CD4-positive, CD25-positive, alpha-beta regulatory T cell (primary cell): Measurements from ENCODE around the gene LRP1-AS. TPM values are rescaled to one million over a fixed set of nuclear protein-coding genes. Genes with fewer than 3 reads are reported as not detected.

Experiments used
- ATAC-seq, 2 donors: fragments of 150-1000 bp; cut with Tn5 transposase; one replicate each; pipeline ENCODE4 v1.10.0; 2021; ENCODE audit warnings: low read depth in 2 of 2, moderate number of reproducible peaks in 2 of 2, moderate library complexity in 1 of 2
- DNase-seq, 3 donors: peaks; one replicate each; pipeline versions ENCODE4 v3.0.0 to v3.0.0-alpha.2; 2012 to 2022; ENCODE audit warnings: mixed read lengths in 1 of 3
- H3K27ac ChIP-seq: one replicate; pipeline ENCODE4 v1.7.0; 2013; ENCODE audit warnings: mild to moderate bottlenecking, low read length; ENCODE audit not compliant: insufficient read depth, poor library complexity, severe bottlenecking
- H3K27me3 ChIP-seq: one replicate; pipeline ENCODE4 v1.7.0; 2013; ENCODE audit warnings: low read length; ENCODE audit not compliant: control insufficient read depth, insufficient read depth
- H3K36me3 ChIP-seq: one replicate; pipeline ENCODE4 v1.7.0; 2013; ENCODE audit warnings: mild to moderate bottlenecking, low read length, moderate library complexity; ENCODE audit not compliant: control insufficient read depth, insufficient read depth
- H3K4me1 ChIP-seq: 2 replicates; pipeline ENCODE4 v1.7.0; 2013; ENCODE audit warnings: mild to moderate bottlenecking, low read length; ENCODE audit not compliant: insufficient read depth, control insufficient read depth, poor library complexity, severe bottlenecking
- H3K4me3 ChIP-seq: one replicate; pipeline ENCODE4 v1.7.0; 2013; ENCODE audit warnings: low read depth, mild to moderate bottlenecking, low read length, moderate library complexity
- H3K9me3 ChIP-seq, 2 experiments: 1 replicate in 1 of 2; 2 replicates in 1 of 2; pipeline ENCODE4 v1.7.0; 2013; ENCODE audit warnings: low read length in 2 of 2, mild to moderate bottlenecking in 1 of 2, moderate library complexity in 1 of 2; ENCODE audit not compliant: control insufficient read depth in 2 of 2
- H3K27ac Mint-ChIP-seq, 3 donors: one replicate each; pipeline ENCODE4 v1.8.0; 2020 to 2022; ENCODE audit warnings: mild to moderate bottlenecking in 3 of 3, mixed read lengths in 3 of 3, moderate library complexity in 2 of 3
- H3K27me3 Mint-ChIP-seq: one replicate; pipeline ENCODE4 v1.8.0; 2022; ENCODE audit warnings: mild to moderate bottlenecking, mixed read lengths
- H3K36me3 Mint-ChIP-seq: one replicate; pipeline ENCODE4 v1.8.0; 2020; ENCODE audit warnings: mixed read lengths
- H3K4me1 Mint-ChIP-seq, 4 donors: one replicate each; pipeline ENCODE4 v1.8.0; 2020 to 2022; ENCODE audit warnings: mixed read lengths in 4 of 4, mild to moderate bottlenecking in 1 of 4
- H3K4me3 Mint-ChIP-seq, 4 donors: one replicate each; pipeline ENCODE4 v1.8.0; 2020 to 2022; ENCODE audit warnings: mild to moderate bottlenecking in 4 of 4, mixed read lengths in 4 of 4, moderate library complexity in 3 of 4
- H3K9me3 Mint-ChIP-seq, 7 donors: one replicate each; pipeline ENCODE4 v1.8.0; 2020 to 2022; ENCODE audit warnings: mixed read lengths in 7 of 7, mild to moderate bottlenecking in 3 of 7, moderate library complexity in 2 of 7
- polyA plus RNA-seq, 4 donors: library from polyadenylated mRNA; unstranded; fragments of 300-500 nt; fragmentation: Illumina TruSeq; gene quantifications; one replicate each; pipeline ENCODE4 v1.2.3, GENCODE V29; 2021
- total RNA-seq: library from RNA; stranded (reverse); gene quantifications from one replicate; pipeline ENCODE4 v1.2.3, GENCODE V29; 2022

LRP1-AS gene
- total and polyA plus RNA-seq, 5 donors from 2014 or later: not detected

DNA sequence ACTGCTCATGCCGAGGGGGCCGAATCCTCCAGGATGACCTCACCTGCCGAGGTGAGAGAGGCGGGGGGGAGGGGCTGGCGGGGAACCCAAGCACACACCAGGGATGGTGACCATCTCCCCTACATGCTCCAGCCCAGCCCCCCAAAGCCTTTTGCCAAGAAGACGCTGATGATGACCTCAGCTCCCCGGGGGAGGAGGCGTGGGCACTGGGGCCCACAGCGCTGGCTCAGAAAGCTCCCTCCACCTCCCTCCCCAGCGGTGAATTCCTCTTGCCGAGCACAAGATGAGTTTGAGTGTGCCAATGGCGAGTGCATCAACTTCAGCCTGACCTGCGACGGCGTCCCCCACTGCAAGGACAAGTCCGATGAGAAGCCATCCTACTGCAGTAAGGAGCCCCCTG lies 45.5 kb upstream of the LRP1-AS start:
- Mint-ChIP-seq H3K27me3 (no peaks in the 10 kb centered on the region), H3K27ac (no peak overlapping the region), H3K36me3 (no peaks in the 10 kb centered on the region), H3K4me3 (no peak overlapping the region), H3K4me1 (no peaks in the 10 kb centered on the region), H3K9me3 (no peaks in the 10 kb centered on the region)
- H3K9me3 ChIP-seq: no peaks in the 10 kb centered on the region
- ATAC-seq (no peak), DNase-seq (no peak)
- no peaks in the 10 kb centered on the region for H3K4me1 ChIP-seq
- H3K27me3 ChIP-seq: no peaks in the 10 kb centered on the region
- no peaks in the 10 kb centered on the region for H3K36me3 ChIP-seq
- H3K4me3 ChIP-seq: no peak overlapping the region
- H3K27ac ChIP-seq: no peak overlapping the region

DNA sequence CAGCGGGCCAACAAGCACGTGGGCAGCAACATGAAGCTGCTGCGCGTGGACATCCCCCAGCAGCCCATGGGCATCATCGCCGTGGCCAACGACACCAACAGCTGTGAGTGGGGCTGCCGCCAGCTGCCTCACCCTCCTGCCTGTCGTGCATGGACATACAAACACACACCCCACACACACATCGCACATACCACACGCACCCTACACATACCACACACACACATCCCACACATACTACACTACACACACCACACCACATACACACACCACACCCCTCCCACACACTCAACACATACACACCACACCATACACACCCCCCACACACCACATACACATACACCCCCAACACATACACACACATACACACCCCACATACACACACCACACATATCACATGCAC lies 44.0 kb upstream of the LRP1-AS start:
- no peaks in the 10 kb centered on the region for H3K27me3 ChIP-seq
- no peak overlapping the region for H3K4me3 ChIP-seq
- Mint-ChIP-seq H3K27me3 (no peaks in the 10 kb centered on the region), H3K27ac (no peak overlapping the region), H3K4me1 (no peaks in the 10 kb centered on the region), H3K9me3 (no peaks in the 10 kb centered on the region), H3K36me3 (no peaks in the 10 kb centered on the region), H3K4me3 (no peak overlapping the region)
- no peak overlapping the region for H3K27ac ChIP-seq
- ATAC-seq: no peak
- H3K4me1 ChIP-seq: no peaks in the 10 kb centered on the region
- H3K9me3 ChIP-seq: no peaks in the 10 kb centered on the region
- DNase-seq: no peak
- H3K36me3 ChIP-seq: no peaks in the 10 kb centered on the region

DNA sequence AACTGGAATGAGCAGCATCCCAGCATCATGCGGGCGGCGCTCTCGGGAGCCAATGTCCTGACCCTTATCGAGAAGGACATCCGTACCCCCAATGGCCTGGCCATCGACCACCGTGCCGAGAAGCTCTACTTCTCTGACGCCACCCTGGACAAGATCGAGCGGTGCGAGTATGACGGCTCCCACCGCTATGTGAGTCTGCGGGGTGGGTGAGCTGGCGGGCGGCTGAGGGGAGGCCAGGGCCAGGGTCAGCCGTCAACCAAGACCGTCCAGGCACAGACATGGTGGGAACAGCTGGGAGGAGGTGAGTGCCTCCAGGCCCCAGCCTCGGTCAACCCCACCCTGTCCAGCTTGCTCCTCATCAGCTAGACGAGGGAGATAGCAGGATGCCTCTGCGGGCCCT lies 43.4 kb upstream of the LRP1-AS start:
- H3K4me1 Mint-ChIP-seq: no peaks in the 10 kb centered on the region
- no peak overlapping the region for H3K27ac Mint-ChIP-seq
- ATAC-seq: no peak
- no peaks in the 10 kb centered on the region for H3K4me1 ChIP-seq
- no peak overlapping the region for H3K4me3 ChIP-seq
- DNase-seq: no peak
- no peaks in the 10 kb centered on the region for H3K36me3 ChIP-seq
- no peak overlapping the region for H3K27ac ChIP-seq
- no peaks in the 10 kb centered on the region for H3K36me3 Mint-ChIP-seq
- H3K27me3 Mint-ChIP-seq: no peaks in the 10 kb centered on the region
- no peaks in the 10 kb centered on the region for H3K27me3 ChIP-seq
- H3K9me3 ChIP-seq: no peaks in the 10 kb centered on the region
- H3K4me3 Mint-ChIP-seq: no peak overlapping the region
- H3K9me3 Mint-ChIP-seq: no peaks in the 10 kb centered on the region

DNA sequence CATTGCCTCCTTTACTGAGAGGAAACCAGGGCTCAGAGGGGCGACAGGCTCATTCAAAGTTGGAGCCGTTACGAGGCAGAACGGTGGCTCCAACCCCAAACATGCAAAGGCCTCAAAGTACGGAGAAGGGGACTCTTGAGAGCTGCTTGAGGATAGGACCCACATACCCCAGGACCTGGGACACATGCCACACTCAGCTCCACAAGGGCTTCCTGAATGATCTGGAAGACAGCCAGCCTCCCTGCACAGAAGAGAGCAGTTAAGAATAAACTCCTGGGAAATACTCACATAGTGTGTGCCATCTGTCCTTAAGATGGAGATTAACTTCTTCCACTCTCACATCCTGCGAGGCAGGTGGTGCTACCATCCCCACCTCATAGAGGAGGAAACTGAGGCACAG lies 42.6 kb upstream of the LRP1-AS start:
- DNase-seq: no peak
- Histone ChIP-seq H3K9me3 (no peaks in the 10 kb centered on the region), H3K4me1 (no peaks in the 10 kb centered on the region), H3K36me3 (no peaks in the 10 kb centered on the region), H3K27ac (no peak overlapping the region), H3K27me3 (no peaks in the 10 kb centered on the region), H3K4me3 (no peak overlapping the region)
- Mint-ChIP-seq H3K9me3 (no peaks in the 10 kb centered on the region), H3K4me1 (no peaks in the 10 kb centered on the region), H3K27me3 (no peaks in the 10 kb centered on the region), H3K36me3 (no peaks in the 10 kb centered on the region), H3K4me3 (no peak overlapping the region), H3K27ac (no peak overlapping the region)
- ATAC-seq: no peak

DNA sequence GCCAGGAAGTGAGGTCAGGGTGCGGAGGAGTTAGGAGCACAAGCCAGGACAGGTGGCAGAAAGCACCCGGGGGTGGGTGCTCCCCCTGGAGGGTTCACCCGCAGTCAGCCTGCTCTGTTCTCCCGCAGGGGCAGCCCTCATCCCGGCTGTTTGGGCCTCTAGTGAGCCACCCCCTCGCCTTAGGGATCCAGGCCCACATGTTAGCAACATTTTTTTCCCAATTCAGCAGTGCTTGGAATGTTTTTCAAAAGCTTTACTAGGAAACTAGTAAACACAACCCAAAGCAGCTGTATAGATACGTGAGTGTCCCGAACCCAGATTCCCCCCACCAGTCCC lies 40.6 kb upstream of the LRP1-AS start:
- no peaks in the 10 kb centered on the region for H3K4me1 ChIP-seq
- Mint-ChIP-seq H3K9me3 (peaks cover 0 to 1% (median 0%) of the 10 kb centered on the region in 7 donors), H3K27ac (no peak overlapping the region), H3K4me1 (peaks cover 0 to under 1% (median 0%) of the 10 kb centered on the region in 4 donors), H3K27me3 (no peaks in the 10 kb centered on the region), H3K36me3 (no peaks in the 10 kb centered on the region), H3K4me3 (no peak overlapping the region)
- H3K4me3 ChIP-seq: no peak overlapping the region
- ATAC-seq (no peak), DNase-seq (no peak)
- H3K9me3 ChIP-seq: no peaks in the 10 kb centered on the region
- H3K36me3 ChIP-seq: no peaks in the 10 kb centered on the region
- no peaks in the 10 kb centered on the region for H3K27me3 ChIP-seq
- H3K27ac ChIP-seq: no peak overlapping the region

DNA sequence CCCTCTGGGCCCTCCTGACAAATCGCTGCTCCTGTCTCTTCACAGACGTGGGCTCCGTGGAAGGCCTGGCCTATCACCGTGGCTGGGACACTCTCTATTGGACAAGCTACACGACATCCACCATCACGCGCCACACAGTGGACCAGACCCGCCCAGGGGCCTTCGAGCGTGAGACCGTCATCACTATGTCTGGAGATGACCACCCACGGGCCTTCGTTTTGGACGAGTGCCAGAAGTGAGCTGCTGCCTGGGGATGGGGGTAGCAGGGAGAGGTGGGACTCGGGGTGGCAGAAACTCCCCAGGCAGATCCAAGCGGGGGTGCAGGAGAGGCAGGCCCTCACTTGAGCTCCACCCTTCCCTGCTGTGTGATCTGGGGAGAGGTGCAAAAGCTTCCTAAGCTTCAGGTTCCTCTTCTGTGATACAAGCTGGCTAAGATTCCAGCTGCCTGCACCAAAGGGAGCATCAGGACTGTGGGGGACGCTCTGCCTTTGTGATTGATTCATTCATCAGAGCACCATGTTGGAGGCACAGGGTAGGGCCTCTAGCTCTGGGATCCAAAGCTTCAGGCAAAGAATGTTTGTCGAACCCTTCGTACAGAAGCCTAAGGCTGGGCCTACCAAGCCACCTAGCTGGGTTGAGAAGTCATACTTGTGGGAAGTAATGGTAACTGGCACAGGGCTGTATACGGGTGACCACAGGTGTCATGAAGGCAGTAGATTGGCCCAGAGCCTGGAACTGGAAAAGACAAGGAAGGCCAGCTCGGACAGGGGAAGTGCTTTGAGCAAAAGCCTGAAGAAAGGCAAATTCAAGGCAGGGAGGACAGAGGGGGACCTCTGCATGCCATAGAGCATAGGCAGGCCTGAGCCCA lies 40.0 kb upstream of the LRP1-AS start:
- peak overlapping the region in 1 of 3 donors; percentile 69 for H3K27ac Mint-ChIP-seq
- peaks cover 0 to 4% (median 0%) of the 10 kb centered on the region in 4 donors for H3K4me1 Mint-ChIP-seq
- H3K4me3 ChIP-seq: no peak overlapping the region
- H3K9me3 Mint-ChIP-seq: peaks cover 0 to 1% (median 0%) of the 10 kb centered on the region in 7 donors
- no peaks in the 10 kb centered on the region for H3K36me3 ChIP-seq
- no peaks in the 10 kb centered on the region for H3K9me3 ChIP-seq
- no peak overlapping the region for H3K27ac ChIP-seq
- no peak for DNase-seq
- H3K27me3 ChIP-seq: no peaks in the 10 kb centered on the region
- no peak for ATAC-seq
- H3K27me3 Mint-ChIP-seq: no peaks in the 10 kb centered on the region
- H3K36me3 Mint-ChIP-seq: no peaks in the 10 kb centered on the region
- no peak overlapping the region for H3K4me3 Mint-ChIP-seq
- H3K4me1 ChIP-seq: no peaks in the 10 kb centered on the region

DNA sequence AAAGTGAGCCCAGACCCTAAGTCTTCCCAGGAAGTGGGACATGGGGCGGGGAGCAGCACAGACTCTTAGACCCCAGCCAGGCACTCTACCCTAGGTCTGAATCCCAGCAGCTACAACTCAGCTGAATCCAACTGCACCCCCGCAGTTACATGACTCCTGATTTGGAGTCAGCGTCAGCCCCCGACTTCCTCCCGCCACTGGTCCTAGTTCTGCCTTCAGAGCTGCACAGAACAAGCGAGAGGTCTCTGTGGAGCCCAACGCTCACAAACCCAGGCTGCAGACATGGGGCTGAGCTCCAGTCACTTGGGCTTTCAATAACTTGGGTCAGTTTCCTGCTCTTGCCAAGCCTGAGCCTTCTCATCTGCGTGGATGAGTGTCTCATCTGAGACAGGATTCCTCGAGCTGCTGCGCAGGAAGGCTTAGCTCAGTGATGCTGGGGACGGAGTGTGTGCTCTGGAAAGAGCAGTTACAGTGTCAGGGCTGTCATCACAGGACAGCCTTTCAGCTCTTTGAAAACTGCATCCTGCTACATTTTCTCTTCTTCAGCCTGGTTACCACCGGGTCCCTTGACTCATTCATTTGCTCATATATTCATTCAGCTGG lies 38.6 kb upstream of the LRP1-AS start:
- no peak overlapping the region for H3K4me3 Mint-ChIP-seq
- H3K27ac Mint-ChIP-seq: no peak overlapping the region
- H3K4me1 Mint-ChIP-seq: peaks cover 0 to 4% (median 0%) of the 10 kb centered on the region in 4 donors
- peaks cover 4% of the 10 kb centered on the region for H3K27me3 Mint-ChIP-seq
- H3K4me1 ChIP-seq: no peaks in the 10 kb centered on the region
- DNase-seq (no peak), ATAC-seq (no peak)
- H3K9me3 Mint-ChIP-seq: peaks cover 0 to 1% (median 0%) of the 10 kb centered on the region in 7 donors
- no peaks in the 10 kb centered on the region for H3K36me3 Mint-ChIP-seq
- H3K9me3 ChIP-seq: no peaks in the 10 kb centered on the region
- H3K27me3 ChIP-seq: no peaks in the 10 kb centered on the region
- no peak overlapping the region for H3K4me3 ChIP-seq
- H3K36me3 ChIP-seq: no peaks in the 10 kb centered on the region
- no peak overlapping the region for H3K27ac ChIP-seq

DNA sequence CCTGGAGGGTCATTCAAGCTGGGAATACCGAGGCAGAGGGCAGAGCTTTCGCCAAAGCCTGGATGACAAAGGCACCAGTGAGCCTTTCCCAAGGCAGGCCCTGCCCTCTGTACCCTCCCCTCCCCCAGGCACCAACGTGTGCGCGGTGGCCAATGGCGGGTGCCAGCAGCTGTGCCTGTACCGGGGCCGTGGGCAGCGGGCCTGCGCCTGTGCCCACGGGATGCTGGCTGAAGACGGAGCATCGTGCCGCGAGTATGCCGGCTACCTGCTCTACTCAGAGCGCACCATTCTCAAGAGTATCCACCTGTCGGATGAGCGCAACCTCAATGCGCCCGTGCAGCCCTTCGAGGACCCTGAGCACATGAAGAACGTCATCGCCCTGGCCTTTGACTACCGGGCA lies 38.0 kb upstream of the LRP1-AS start:
- ATAC-seq (no peak), DNase-seq (no peak)
- Histone ChIP-seq H3K27ac (no peak overlapping the region), H3K9me3 (no peaks in the 10 kb centered on the region), H3K36me3 (no peaks in the 10 kb centered on the region), H3K27me3 (no peaks in the 10 kb centered on the region), H3K4me1 (no peaks in the 10 kb centered on the region), H3K4me3 (no peak overlapping the region)
- Mint-ChIP-seq H3K27me3 (peaks cover 4% of the 10 kb centered on the region), H3K27ac (no peak overlapping the region), H3K4me1 (peaks cover 0 to 4% (median 0%) of the 10 kb centered on the region in 4 donors), H3K9me3 (peaks cover 0 to 1% (median 0%) of the 10 kb centered on the region in 7 donors), H3K4me3 (no peak overlapping the region), H3K36me3 (no peaks in the 10 kb centered on the region)
